HCT116 (cell line): ENCODE measurements around the gene FNDC3A. TPM values are rescaled to one million over a fixed set of nuclear protein-coding genes. Genes with fewer than 3 reads are reported as not detected.

Experiments
- ATAC-seq: fragments of 200-7000 bp; cut with Tn5 transposase; 2 replicates; pipeline ENCODE4 v1.9.1; 2020; ENCODE audit warnings: mild to moderate bottlenecking, moderate library complexity
- BruUV-seq: library from RNA; stranded (reverse); fragments of 400-500 nt; replicated peaks from 2 replicates; lab custom pipeline; 2021; lab: Mats Ljungman, UMichigan
- CTCF ChIA-PET: fragments of 300-600 bp; sonication (Branson Sonifier 250); formaldehyde crosslinking; loops from one replicate; lab custom pipeline; 2021; ENCODE audit warnings: antibody characterized with exemption; lab: Charles Lee
- POLR2A ChIA-PET: fragments of 300-600, 350-600 bp; sonication (Branson Sonifier 250); formaldehyde crosslinking; loops from one replicate; lab custom pipeline; 2021; ENCODE audit warnings: antibody characterized with exemption; lab: Charles Lee
- RAD21 ChIA-PET, 2 experiments: fragments of 300-600 bp; sonication (Branson Sonifier 250); formaldehyde crosslinking; loops; one replicate each; lab custom pipeline; 2023; ENCODE audit warnings: low total read pairs in 2 of 2; ENCODE audit not compliant: uncharacterized antibody in 2 of 2, unreplicated experiment in 2 of 2, low non-redundant PET in 1 of 2; lab: Charles Lee
- DNase-seq: peaks from one replicate; pipeline ENCODE4 v3.0.0-alpha.2; 2010; ENCODE audit warnings: low read depth, low spot score
- H2AFZ ChIP-seq: fragments of 200-600 bp; shearing (Covaris generic), sonication (generic); 2 replicates; pipeline ENCODE4 v1.6.1; 2017; ENCODE audit warnings: low read depth, mixed run types, mixed read lengths, antibody characterized with exemption, low read length; ENCODE audit not compliant: poor library complexity, severe bottlenecking
- H3K27ac ChIP-seq: 2 replicates; pipeline ENCODE4 v1.5.1; 2012; ENCODE audit warnings: low read depth, low read length
- H3K27me3 ChIP-seq: fragments of 200-600 bp; sonication (generic); 2 replicates; pipeline ENCODE4 v1.6.1; 2016; ENCODE audit warnings: mixed run types, low read length, mixed read lengths; ENCODE audit not compliant: insufficient read depth
- H3K36me3 ChIP-seq, 2 experiments: fragments of 200-500 bp in 1 of 2; fragments of 200-600 bp in 1 of 2; sonication (Bioruptor generic) in 1 of 2; sonication (generic) in 1 of 2; 2 replicates each; pipeline versions ENCODE4 v1.5.1 to v1.6.1; 2014 to 2016; ENCODE audit warnings: low read length in 2 of 2, inconsistent platforms in 1 of 2, mixed read lengths in 1 of 2, mixed run types in 1 of 2; ENCODE audit not compliant: insufficient read depth in 2 of 2, control insufficient read depth in 1 of 2
- H3K4me1 ChIP-seq, 2 experiments: fragments of 200-600 bp in 1 of 2; sonication (generic) in 1 of 2; 2 replicates each; pipeline versions ENCODE4 v1.5.1 to v1.6.1; 2012 to 2017; ENCODE audit warnings: low read length in 2 of 2, inconsistent platforms in 1 of 2, mild to moderate bottlenecking in 1 of 2, mixed read lengths in 1 of 2, mixed run types in 1 of 2, moderate library complexity in 1 of 2; ENCODE audit not compliant: insufficient read depth in 2 of 2, control insufficient read depth in 1 of 2
- H3K4me2 ChIP-seq: fragments of 200-600 bp; sonication (generic); 2 replicates; pipeline ENCODE4 v1.6.1; 2017; ENCODE audit warnings: mixed run types, low read length, mixed read lengths
- H3K4me3 ChIP-seq, 2 experiments: fragments of 200-600 bp in 1 of 2; sonication (generic) in 1 of 2; replicated peaks in 1 of 2; 2 replicates each; pipeline ENCODE4 v1.5.1; 2011 to 2016; ENCODE audit warnings: low read length in 2 of 2, control low read depth in 1 of 2, low read depth in 1 of 2, mild to moderate bottlenecking in 1 of 2, mixed read lengths in 1 of 2, mixed run types in 1 of 2
- H3K79me2 ChIP-seq: fragments of 200-600 bp; sonication (generic); 2 replicates; pipeline ENCODE4 v1.6.1; 2017; ENCODE audit warnings: mild to moderate bottlenecking, mixed run types, low read length, moderate library complexity, mixed read lengths; ENCODE audit not compliant: insufficient read depth
- H3K9ac ChIP-seq: fragments of 200-600 bp; sonication (generic); 2 replicates; pipeline ENCODE4 v1.6.1; 2016; ENCODE audit warnings: low read length, mixed read lengths
- H3K9me2 ChIP-seq: fragments of 200-600 bp; sonication (generic), shearing (Covaris generic); 2 replicates; pipeline ENCODE4 v1.6.1; 2017; ENCODE audit warnings: mixed run types, mild to moderate bottlenecking, moderate library complexity; ENCODE audit not compliant: insufficient read depth
- H3K9me3 ChIP-seq, 2 experiments: fragments of 200-500 bp in 1 of 2; fragments of 200-600 bp in 1 of 2; sonication (Bioruptor generic) in 1 of 2; sonication (generic) in 1 of 2; 2 replicates each; pipeline ENCODE4 v1.6.1; 2014 to 2017; ENCODE audit warnings: low read length in 2 of 2, mixed read lengths in 2 of 2, inconsistent platforms in 1 of 2, low read depth in 1 of 2, mild to moderate bottlenecking in 1 of 2, mixed run types in 1 of 2, moderate library complexity in 1 of 2; ENCODE audit not compliant: control insufficient read depth in 1 of 2, insufficient read depth in 1 of 2
- H4K20me1 ChIP-seq: fragments of 200-600 bp; sonication (generic), shearing (Covaris generic); 2 replicates; pipeline ENCODE4 v1.6.1; 2017; ENCODE audit warnings: mixed run types, mild to moderate bottlenecking, moderate library complexity; ENCODE audit not compliant: insufficient read depth
- CBX3 ChIP-seq: IDR thresholded peaks from 2 replicates; pipeline ENCODE4 v1.6.1; 2012; ENCODE audit warnings: low read depth
- CEBPB ChIP-seq: IDR thresholded peaks from 2 replicates; pipeline ENCODE4 v1.6.1; 2012; ENCODE audit warnings: low read depth
- EGR1 ChIP-seq: IDR thresholded peaks from 2 replicates; pipeline ENCODE4 v1.6.1; 2012; ENCODE audit warnings: low read depth
- EZH2 ChIP-seq: fragments of 200-600 bp; sonication (generic); IDR thresholded peaks from 2 replicates; pipeline ENCODE4 v1.6.1; 2017; ENCODE audit warnings: antibody characterized with exemption, mixed run types
- FOSL1 ChIP-seq: IDR thresholded peaks from 2 replicates; pipeline ENCODE4 v1.6.1; 2012; ENCODE audit warnings: low read depth
- JUND ChIP-seq: IDR thresholded peaks from 2 replicates; pipeline ENCODE4 v1.6.1; 2012
- POLR2A ChIP-seq: IDR thresholded peaks from 2 replicates; pipeline ENCODE4 v1.7.0; 2011; ENCODE audit warnings: borderline replicate concordance; ENCODE audit not compliant: insufficient read depth, insufficient read length; ENCODE audit errors: extremely low read depth
- POLR2AphosphoS5 ChIP-seq: IDR thresholded peaks from 2 replicates; pipeline ENCODE4 v1.6.1; 2011; ENCODE audit warnings: mild to moderate bottlenecking, low read depth, low read length, moderate library complexity
- RAD21 ChIP-seq: IDR thresholded peaks from 2 replicates; pipeline ENCODE4 v1.6.1; 2012; ENCODE audit warnings: low read depth, mild to moderate bottlenecking
- SIN3A ChIP-seq: IDR thresholded peaks from 2 replicates; pipeline ENCODE4 v1.6.1; 2012; ENCODE audit warnings: low read depth
- SRF ChIP-seq: IDR thresholded peaks from 2 replicates; pipeline ENCODE4 v1.6.1; 2012; ENCODE audit warnings: low read depth
- TCF7L2 ChIP-seq: IDR thresholded peaks from 2 replicates; pipeline ENCODE4 v1.7.0; 2011; ENCODE audit warnings: borderline replicate concordance, inconsistent platforms; ENCODE audit not compliant: insufficient read depth, insufficient read length; ENCODE audit errors: extremely low read depth
- YY1 ChIP-seq: IDR thresholded peaks from 2 replicates; pipeline ENCODE4 v1.6.1; 2011; ENCODE audit warnings: low read length, low read depth, moderate library complexity, mild to moderate bottlenecking; ENCODE audit not compliant: insufficient replicate concordance; ENCODE audit errors: extremely low read depth
- ZFX ChIP-seq: fragments of 450-650 bp; IDR thresholded peaks from 2 replicates; pipeline ENCODE4 v1.6.1; 2017
- intact Hi-C: fragments of 100-400 bp; cut with micrococcal nuclease; formaldehyde crosslinking; loops from 2 replicates; pipeline ENCODE4 v1.10.0; 2022
- total RNA-seq: library from RNA; stranded (reverse); gene quantifications from one replicate; pipeline ENCODE4 v1.2.1, GENCODE V29; 2021; ENCODE audit not compliant: unreplicated experiment
- TF ChIP-seq, protein P1 (sequence below): IDR thresholded peaks from 2 replicates; pipeline ENCODE4 v1.6.1; 2011; ENCODE audit warnings: mild to moderate bottlenecking, low read length, moderate library complexity; ENCODE audit not compliant: insufficient replicate concordance; ENCODE audit errors: extremely low read depth
- TF ChIP-seq, protein P2 (sequence below): IDR thresholded peaks from 2 replicates; pipeline ENCODE4 v1.6.1; 2012; ENCODE audit warnings: low read depth

FNDC3A gene
- total RNA-seq, 1 experiment from 2014 or later: 30.5 TPM

DNA sequence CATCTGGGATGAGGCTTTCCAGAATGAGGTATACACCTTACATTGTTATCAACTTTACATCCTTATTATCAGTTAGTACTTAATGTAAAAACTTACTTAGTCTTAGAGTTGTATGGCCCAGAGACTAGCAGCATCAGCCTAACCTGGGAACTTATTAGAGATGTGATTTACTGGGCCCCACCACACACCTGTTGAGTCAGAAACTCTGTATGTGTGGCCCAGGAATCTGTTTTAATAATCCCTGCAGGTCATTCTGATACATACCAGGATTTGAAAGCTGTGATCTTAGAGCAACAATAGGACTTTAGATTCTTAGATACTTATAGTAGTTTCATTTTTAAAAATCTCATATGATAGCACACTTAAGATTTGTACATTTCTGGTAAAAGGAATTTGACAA lies 17.4 kb downstream of the FNDC3A start:
- Histone ChIP-seq H4K20me1 (no peaks in the 10 kb centered on the region), H3K4me3 (no peak overlapping the region), H3K27ac (no peak overlapping the region), H2AFZ (no peak overlapping the region), H3K27me3 (no peaks in the 10 kb centered on the region), H3K4me1 (no peaks in the 10 kb centered on the region), H3K9me2 (0 out of 2 replicates have a peak, but pooled peaks cover 3% of the 10 kb centered on the region), H3K36me3 (no peaks in the 10 kb centered on the region), H3K4me2 (no peak overlapping the region), H3K79me2 (no peaks in the 10 kb centered on the region), H3K9ac (no peak overlapping the region), H3K9me3 (peaks cover 0 to 11% of the 10 kb centered on the region in 2 experiments; a peak in 1 of 4 replicates)
- intact Hi-C loops: no loop called here
- no TSS peak for BruUV-seq
- ChIA-PET RAD21 (no interaction called here), CTCF (no interaction called here), POLR2A (no interaction called here)
- DNase-seq (no peak), ATAC-seq (no peak)
- TF ChIP-seq EGR1 (no peak), EZH2 (no peak), JUND (no peak), SRF (no peak), POLR2A (no peak), POLR2AphosphoS5 (no peak), CEBPB (no peak), CBX3 (no peak), FOSL1 (no peak), ZFX (no peak), YY1 (no peak), RAD21 (no peak), TCF7L2 (no peak), SIN3A (no peak)
- TF ChIP-seq, protein P1, sequence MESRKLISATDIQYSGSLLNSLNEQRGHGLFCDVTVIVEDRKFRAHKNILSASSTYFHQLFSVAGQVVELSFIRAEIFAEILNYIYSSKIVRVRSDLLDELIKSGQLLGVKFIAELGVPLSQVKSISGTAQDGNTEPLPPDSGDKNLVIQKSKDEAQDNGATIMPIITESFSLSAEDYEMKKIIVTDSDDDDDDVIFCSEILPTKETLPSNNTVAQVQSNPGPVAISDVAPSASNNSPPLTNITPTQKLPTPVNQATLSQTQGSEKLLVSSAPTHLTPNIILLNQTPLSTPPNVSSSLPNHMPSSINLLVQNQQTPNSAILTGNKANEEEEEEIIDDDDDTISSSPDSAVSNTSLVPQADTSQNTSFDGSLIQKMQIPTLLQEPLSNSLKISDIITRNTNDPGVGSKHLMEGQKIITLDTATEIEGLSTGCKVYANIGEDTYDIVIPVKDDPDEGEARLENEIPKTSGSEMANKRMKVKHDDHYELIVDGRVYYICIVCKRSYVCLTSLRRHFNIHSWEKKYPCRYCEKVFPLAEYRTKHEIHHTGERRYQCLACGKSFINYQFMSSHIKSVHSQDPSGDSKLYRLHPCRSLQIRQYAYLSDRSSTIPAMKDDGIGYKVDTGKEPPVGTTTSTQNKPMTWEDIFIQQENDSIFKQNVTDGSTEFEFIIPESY: no peak
- TF ChIP-seq, protein P2, sequence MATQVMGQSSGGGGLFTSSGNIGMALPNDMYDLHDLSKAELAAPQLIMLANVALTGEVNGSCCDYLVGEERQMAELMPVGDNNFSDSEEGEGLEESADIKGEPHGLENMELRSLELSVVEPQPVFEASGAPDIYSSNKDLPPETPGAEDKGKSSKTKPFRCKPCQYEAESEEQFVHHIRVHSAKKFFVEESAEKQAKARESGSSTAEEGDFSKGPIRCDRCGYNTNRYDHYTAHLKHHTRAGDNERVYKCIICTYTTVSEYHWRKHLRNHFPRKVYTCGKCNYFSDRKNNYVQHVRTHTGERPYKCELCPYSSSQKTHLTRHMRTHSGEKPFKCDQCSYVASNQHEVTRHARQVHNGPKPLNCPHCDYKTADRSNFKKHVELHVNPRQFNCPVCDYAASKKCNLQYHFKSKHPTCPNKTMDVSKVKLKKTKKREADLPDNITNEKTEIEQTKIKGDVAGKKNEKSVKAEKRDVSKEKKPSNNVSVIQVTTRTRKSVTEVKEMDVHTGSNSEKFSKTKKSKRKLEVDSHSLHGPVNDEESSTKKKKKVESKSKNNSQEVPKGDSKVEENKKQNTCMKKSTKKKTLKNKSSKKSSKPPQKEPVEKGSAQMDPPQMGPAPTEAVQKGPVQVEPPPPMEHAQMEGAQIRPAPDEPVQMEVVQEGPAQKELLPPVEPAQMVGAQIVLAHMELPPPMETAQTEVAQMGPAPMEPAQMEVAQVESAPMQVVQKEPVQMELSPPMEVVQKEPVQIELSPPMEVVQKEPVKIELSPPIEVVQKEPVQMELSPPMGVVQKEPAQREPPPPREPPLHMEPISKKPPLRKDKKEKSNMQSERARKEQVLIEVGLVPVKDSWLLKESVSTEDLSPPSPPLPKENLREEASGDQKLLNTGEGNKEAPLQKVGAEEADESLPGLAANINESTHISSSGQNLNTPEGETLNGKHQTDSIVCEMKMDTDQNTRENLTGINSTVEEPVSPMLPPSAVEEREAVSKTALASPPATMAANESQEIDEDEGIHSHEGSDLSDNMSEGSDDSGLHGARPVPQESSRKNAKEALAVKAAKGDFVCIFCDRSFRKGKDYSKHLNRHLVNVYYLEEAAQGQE: no peak
